ENCODE measurements around the gene FRMPD4. TPM values are rescaled to one million over a fixed set of nuclear protein-coding genes. Genes with fewer than 3 reads are reported as not detected.
A peak's percentile ranks its signal among the peaks of the same experiment; 100 is the strongest.

The FRMPD4 gene
- total and polyA plus RNA-seq, 2 donors (not counting 3 experiments of a cell fraction or from before 2014, with no cell fraction given) = not detected

DNA sequence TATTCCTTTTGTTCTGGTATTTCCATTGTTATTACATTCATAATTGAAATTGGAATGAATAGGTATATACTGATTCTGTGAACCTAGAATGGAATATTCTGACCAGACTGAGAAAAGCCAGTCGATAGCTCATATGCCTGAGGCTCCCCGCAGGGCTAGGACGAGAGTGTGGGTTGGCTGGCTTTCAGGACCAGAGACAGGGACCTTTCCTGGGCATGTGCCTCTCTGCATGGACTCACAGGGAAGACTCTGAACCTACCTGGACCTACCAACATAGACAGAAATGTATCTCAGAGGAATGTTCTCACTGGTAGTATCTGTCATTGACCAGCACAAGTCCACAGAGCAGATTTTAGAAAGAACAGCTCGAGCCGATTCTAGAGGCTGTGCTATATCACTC lies 214.6 kb downstream of the FRMPD4 start:
- H3K27ac ChIP-seq (ENCODE audit: insufficient read depth, low read depth, low read length) = no peak overlapping the region

DNA sequence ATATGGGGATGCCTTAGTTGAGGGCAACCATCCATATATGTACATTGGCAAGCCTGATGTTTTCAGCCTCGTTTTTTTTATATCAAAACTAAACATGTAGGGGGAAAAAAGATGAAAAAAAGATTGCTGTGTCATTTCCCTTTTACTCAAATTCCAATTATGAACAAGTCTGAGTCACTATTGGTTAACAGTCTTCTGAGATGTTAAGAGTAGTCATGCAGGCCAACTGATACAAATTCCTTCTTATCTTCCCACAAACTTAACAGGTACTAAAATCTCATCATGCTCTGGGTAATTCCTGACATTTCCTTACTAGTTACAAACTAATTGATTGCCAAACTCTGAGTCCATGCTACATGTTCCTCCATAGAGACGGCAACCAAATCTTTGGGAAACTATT lies 222.1 kb downstream of the FRMPD4 start:
- intact Hi-C loops (cut with micrococcal nuclease) (no loop called here), dilution Hi-C loops (cut with MboI; ENCODE audit: extremely low pct_ligation_motif_present, low sequenced_read_pairs) (no loop called here)
- Histone ChIP-seq H3K9me3 (replicated peaks; ENCODE audit: control insufficient read depth, insufficient read depth, low read length) (no peaks in the 10 kb centered on the region), H3K9ac (replicated peaks; ENCODE audit: extremely low read depth, insufficient read depth, low read length) (peak overlapping the region; percentile 16), H3K4me2 (ENCODE audit: insufficient read depth, low read length) (peak overlapping the region; percentile 47), H4K20me1 (replicated peaks; ENCODE audit: control insufficient read depth, extremely low read depth, insufficient read depth, low read length) (no peaks in the 10 kb centered on the region), H3K27ac (ENCODE audit: insufficient read depth, low read depth, low read length) (peak overlapping the region; percentile 75), H3K27me3 (ENCODE audit: control insufficient read depth in 2 of 2, insufficient read depth in 2 of 2, low read length in 2 of 2) (no peaks in the 10 kb centered on the region), H3K9me1 (replicated peaks; ENCODE audit: control insufficient read depth, extremely low read depth, insufficient read depth, low read length) (no peaks in the 10 kb centered on the region), H3K4me1 (ENCODE audit: control insufficient read depth, extremely low read depth, insufficient read depth, low read length) (peaks cover 14% of the 10 kb centered on the region), H3K36me3 (ENCODE audit: control insufficient read depth in 2 of 2, extremely low read depth in 1 of 2, insufficient read depth in 2 of 2, low read length in 2 of 2) (no peaks in the 10 kb centered on the region), H2AFZ (ENCODE audit: low read depth, low read length) (no peak overlapping the region), H3K4me3 (replicated peaks in 1 of 3; ENCODE audit: insufficient read depth in 1 of 3, low read depth in 1 of 3, low read length in 3 of 3) (no peak overlapping the region), H3K79me2 (ENCODE audit: control insufficient read depth, insufficient read depth, low read length) (no peaks in the 10 kb centered on the region)
- DNase-seq (ENCODE audit: low read depth, low spot score) (peak; percentile 57), FAIRE-seq (peak; percentile 95)
- BruUV-seq (replicated peaks) = no TSS peak
- peak; percentile 46 for TF ChIP-seq GATA2 (IDR thresholded peaks at IDR 0.05; ENCODE audit: insufficient read depth, insufficient read length, low read depth, low read length)
- TF ChIP-seq JUN (IDR thresholded peaks at IDR 0.05; ENCODE audit: borderline replicate concordance, insufficient read depth, insufficient read length, low read depth) = peak; percentile 7
- TF ChIP-seq, protein P1, sequence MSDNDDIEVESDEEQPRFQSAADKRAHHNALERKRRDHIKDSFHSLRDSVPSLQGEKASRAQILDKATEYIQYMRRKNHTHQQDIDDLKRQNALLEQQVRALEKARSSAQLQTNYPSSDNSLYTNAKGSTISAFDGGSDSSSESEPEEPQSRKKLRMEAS (IDR thresholded peaks at IDR 0.05; ENCODE audit: insufficient read depth, insufficient read length) = no peak
- TF ChIP-seq, protein P2, sequence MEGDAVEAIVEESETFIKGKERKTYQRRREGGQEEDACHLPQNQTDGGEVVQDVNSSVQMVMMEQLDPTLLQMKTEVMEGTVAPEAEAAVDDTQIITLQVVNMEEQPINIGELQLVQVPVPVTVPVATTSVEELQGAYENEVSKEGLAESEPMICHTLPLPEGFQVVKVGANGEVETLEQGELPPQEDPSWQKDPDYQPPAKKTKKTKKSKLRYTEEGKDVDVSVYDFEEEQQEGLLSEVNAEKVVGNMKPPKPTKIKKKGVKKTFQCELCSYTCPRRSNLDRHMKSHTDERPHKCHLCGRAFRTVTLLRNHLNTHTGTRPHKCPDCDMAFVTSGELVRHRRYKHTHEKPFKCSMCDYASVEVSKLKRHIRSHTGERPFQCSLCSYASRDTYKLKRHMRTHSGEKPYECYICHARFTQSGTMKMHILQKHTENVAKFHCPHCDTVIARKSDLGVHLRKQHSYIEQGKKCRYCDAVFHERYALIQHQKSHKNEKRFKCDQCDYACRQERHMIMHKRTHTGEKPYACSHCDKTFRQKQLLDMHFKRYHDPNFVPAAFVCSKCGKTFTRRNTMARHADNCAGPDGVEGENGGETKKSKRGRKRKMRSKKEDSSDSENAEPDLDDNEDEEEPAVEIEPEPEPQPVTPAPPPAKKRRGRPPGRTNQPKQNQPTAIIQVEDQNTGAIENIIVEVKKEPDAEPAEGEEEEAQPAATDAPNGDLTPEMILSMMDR (IDR thresholded peaks at IDR 0.05; ENCODE audit: extremely low read depth in 1 of 2, insufficient read depth in 1 of 2, low read depth in 1 of 2, low read length in 2 of 2) = no peak
- TF ChIP-seq POLR2AphosphoS5 (IDR thresholded peaks at IDR 0.05; ENCODE audit: insufficient read depth, low read depth, low read length) = no peak
- TF ChIP-seq EZH2 (IDR thresholded peaks at IDR 0.05; ENCODE audit: borderline replicate concordance, low read depth, low read length, severe bottlenecking) = no peak
- peak; percentile 61 for TF ChIP-seq FOS (IDR thresholded peaks at IDR 0.05; ENCODE audit: borderline replicate concordance, insufficient read depth, low read length)
- no peak for TF ChIP-seq MYC (IDR thresholded peaks at IDR 0.05; ENCODE audit: low read depth, low read length)
- no peak for TF ChIP-seq POLR2A (IDR thresholded peaks at IDR 0.05; ENCODE audit: low read depth, low read length)
- CTCF ChIA-PET = no interaction called here
- POLR2A ChIA-PET = no interaction called here

More for the DNA sequence above, 214.6 kb downstream of the FRMPD4 start:
- ChIA-PET CTCF (no interaction called here), POLR2A (no interaction called here)
- H3K79me2 ChIP-seq (ENCODE audit: control insufficient read depth, insufficient read depth, low read length) = no peaks in the 10 kb centered on the region
- no TSS peak for BruUV-seq (replicated peaks)
- no peaks in the 10 kb centered on the region for H3K27me3 ChIP-seq (ENCODE audit: control insufficient read depth in 2 of 2, insufficient read depth in 2 of 2, low read length in 2 of 2)
- TF ChIP-seq JUN (IDR thresholded peaks at IDR 0.05; ENCODE audit: borderline replicate concordance, insufficient read depth, insufficient read length, low read depth) = no peak
- no peak for TF ChIP-seq POLR2AphosphoS5 (IDR thresholded peaks at IDR 0.05; ENCODE audit: insufficient read depth, low read depth, low read length)
- TF ChIP-seq EZH2 (IDR thresholded peaks at IDR 0.05; ENCODE audit: borderline replicate concordance, low read depth, low read length, severe bottlenecking) = no peak
- H3K36me3 ChIP-seq (ENCODE audit: control insufficient read depth in 2 of 2, extremely low read depth in 1 of 2, insufficient read depth in 2 of 2, low read length in 2 of 2) = no peaks in the 10 kb centered on the region
- H3K4me2 ChIP-seq (ENCODE audit: insufficient read depth, low read length) = no peak overlapping the region
- no peak for DNase-seq (ENCODE audit: low read depth, low spot score)
- dilution Hi-C loops (cut with MboI; ENCODE audit: extremely low pct_ligation_motif_present, low sequenced_read_pairs) (no loop called here), intact Hi-C loops (cut with micrococcal nuclease) (no loop called here)
- no peak overlapping the region for H2AFZ ChIP-seq (ENCODE audit: low read depth, low read length)
- no peak for FAIRE-seq
- no peaks in the 10 kb centered on the region for H3K9me3 ChIP-seq (replicated peaks; ENCODE audit: control insufficient read depth, insufficient read depth, low read length)
- H3K9me1 ChIP-seq (replicated peaks; ENCODE audit: control insufficient read depth, extremely low read depth, insufficient read depth, low read length) = no peaks in the 10 kb centered on the region
- no peaks in the 10 kb centered on the region for H4K20me1 ChIP-seq (replicated peaks; ENCODE audit: control insufficient read depth, extremely low read depth, insufficient read depth, low read length)
- no peak overlapping the region for H3K4me3 ChIP-seq (replicated peaks in 1 of 3; ENCODE audit: insufficient read depth in 1 of 3, low read depth in 1 of 3, low read length in 3 of 3)
- H3K4me1 ChIP-seq (ENCODE audit: control insufficient read depth, extremely low read depth, insufficient read depth, low read length) = no peaks in the 10 kb centered on the region
- no peak overlapping the region for H3K9ac ChIP-seq (replicated peaks; ENCODE audit: extremely low read depth, insufficient read depth, low read length)
